A172 (cell line): ENCODE data around the gene ALKAL2. TPM values are rescaled to one million over a fixed set of nuclear protein-coding genes. Genes with fewer than 3 reads are reported as not detected.
A peak's percentile ranks its signal among the peaks of the same experiment; 100 is the strongest.

ENCODE experiments used
- DNase-seq: peaks from one replicate; pipeline ENCODE4 v3.0.0-alpha.2; 2015; ENCODE audit warnings: low spot score
- total RNA-seq: library from RNA; depleted of rRNA; stranded (reverse); fragments of >200 nt; shearing (Covaris generic); gene quantifications from 2 replicates; pipeline ENCODE4 v1.2.3, GENCODE V29; 2014

ALKAL2 gene
- total RNA-seq, 1 experiment from 2014 or later, result not detected

DNA sequence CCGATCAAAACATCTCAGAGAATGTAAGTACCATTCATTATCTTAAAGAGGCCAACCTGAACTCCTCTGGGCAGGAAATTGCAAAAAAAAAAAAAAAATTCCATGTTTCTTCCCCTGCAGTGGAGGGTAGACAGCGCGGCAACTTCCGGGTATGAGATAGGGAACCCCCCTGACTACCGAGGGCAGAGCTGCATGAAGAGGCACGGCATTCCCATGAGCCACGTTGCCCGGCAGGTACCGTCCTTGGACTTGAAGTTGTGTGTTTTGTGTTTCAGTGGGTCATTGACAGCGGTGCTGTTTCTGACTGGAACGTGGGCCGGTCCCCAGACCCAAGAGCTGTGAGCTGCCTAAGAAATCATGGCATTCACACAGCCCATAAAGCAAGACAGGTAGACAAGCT is 16.0 kb downstream of the ALKAL2 start:
- DNase-seq, result no peak

- no peak for DNase-seq
These were observed 17.0 kb downstream of the ALKAL2 start for GRCh38 chr2:270861-271260.

- no peak for DNase-seq
These were observed 18.4 kb downstream of the ALKAL2 start for GRCh38 chr2:269356-270030.

DNA sequence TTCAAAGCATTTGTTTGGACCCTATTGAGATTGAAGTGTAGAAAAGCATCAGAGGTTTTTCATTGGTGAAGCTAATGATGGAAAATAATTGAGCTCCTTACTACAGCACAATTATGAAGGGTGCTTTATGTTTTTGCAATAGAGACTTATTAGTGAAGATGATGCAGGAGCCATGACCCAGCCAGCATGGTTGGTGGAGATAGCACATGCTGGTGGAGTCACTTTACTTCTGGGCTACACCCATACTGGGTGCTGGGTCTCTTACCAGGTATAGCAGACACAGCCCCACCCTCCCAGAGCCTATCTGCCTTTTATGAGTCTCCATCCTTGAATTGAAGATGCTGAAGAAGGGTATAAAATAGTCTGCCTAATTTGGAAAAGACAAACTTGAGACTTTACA is 19.6 kb downstream of the ALKAL2 start:
- no peak for DNase-seq

DNA sequence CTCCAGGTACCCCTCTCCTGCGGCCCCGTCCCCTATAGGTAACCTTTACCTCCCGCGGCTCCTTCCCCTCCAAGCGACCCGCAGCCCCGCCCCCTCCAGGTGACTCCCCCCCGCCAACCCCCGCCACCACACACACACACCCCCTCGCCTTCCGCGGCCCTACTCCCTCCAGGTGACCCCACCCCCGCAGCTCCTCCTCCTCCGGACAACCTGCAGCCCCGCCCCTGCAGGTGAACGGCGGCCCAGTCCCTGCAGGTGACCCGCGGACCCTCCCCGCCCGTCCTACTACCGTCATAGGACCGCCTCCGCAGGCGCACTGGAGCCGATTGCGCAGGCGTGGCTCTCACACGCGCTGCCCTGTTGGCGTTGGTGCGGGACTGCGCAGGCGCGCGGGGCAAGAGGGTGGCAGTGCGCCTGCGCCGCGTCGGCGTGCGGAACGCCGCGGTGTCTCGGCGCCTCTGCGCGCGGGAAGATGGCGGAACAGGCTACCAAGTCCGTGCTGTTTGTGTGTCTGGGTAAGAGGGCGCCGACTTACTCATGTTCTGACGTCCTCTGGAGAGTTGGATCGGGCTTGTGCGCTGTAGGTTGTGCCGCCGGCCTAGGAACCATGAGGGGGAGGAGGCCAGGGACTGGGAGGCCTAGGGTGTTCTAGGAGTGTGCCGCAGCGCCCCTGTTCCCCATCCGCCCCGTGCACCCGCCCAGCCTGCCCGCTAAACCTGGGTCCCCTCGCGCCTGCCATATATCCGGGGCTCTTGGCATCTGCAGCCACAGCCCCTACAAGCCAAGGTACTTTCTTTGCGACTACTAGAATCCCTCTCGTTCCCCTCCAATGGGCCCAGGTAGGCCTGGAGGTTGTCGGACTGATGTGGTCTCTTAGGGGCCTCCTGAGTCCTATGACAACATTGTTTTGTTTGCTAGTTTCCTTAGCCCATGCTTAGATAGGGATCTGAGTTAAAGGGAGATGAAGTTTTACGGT is 23.1 kb downstream of the ALKAL2 start, which contains the start of gene ACP1:
Gene ACP1 (plus strand): TSS at position 455 of the 976 bp plus-strand sequence. CDS start 18 bp downstream, at position 473.
- DNase-seq, result peak; percentile 86

DNA sequence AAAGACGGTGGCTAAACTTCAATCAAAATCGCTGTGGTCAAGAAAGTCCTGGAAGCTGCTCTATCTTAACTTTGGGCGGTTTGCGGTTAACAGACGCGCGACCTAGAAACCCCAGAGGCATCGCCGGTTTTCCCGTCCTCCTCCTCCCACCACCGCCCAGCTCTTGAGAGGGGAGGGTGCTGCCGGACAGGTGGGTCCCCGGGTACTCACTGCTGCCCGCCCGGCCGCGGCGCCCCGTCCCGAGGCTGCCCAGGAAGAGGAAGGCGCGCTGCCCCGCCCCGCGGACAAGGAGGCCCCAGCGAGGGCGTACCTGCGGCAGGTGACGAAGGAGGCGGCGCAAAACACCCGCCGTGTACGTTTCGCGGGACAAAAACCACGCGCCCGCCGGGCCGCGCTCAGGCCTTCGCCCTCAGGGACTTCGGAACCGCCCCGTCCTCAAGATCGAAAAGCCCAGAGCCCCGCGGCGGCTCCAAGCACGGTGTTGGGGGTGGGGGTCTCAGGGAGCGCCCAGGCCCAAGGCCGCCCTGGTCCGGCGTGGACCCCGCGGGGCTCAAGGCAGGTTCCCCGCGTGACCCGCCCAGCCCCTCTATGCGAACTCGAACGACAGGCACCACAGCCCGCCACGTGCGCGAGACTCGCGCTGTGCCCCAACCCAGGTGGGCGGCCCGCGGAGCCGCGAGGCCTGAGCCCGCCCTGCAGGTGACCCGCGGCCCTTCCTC is 24.0 kb downstream of the ALKAL2 start, which contains the start of gene SH3YL1:
Gene SH3YL1 (minus strand): TSS at position 259 of the 719 bp plus-strand sequence. CDS start 48 bp downstream, at position 211.
- no peak for DNase-seq

DNA sequence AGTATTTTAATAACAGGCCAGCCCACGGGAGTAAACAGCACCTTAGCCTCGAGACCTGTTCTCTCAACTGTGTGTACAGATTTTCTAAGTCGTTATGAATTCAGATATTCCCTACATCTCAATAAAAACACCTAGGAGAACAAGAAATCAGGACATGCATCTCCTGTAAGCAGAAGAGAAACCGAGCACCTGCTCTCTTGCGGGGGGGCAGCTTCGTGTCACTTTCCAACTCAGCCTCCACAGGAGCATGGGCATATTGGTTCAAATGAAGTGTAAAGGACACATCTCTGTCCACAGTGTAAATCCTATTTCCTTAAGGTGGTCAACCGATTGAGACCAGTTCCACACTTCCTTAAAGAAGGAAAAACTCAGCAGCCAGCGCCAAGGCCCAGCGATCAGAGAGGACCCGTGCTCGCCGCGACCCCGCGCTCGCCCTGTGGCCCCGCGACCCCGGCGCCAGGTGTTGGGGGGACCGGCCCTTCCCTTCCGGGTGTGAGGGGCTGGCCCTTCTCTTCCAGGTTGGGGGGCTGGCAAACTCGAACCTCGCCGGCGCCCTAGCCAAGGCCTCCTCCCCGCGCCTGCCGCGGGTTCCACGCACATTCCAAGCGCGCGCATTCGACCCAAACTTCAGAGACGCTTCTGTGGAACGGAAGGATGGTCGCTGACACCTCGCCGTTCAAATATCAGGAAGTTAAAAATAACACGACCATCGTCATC is 24.7 kb downstream of the ALKAL2 start:
- DNase-seq, result no peak

DNA sequence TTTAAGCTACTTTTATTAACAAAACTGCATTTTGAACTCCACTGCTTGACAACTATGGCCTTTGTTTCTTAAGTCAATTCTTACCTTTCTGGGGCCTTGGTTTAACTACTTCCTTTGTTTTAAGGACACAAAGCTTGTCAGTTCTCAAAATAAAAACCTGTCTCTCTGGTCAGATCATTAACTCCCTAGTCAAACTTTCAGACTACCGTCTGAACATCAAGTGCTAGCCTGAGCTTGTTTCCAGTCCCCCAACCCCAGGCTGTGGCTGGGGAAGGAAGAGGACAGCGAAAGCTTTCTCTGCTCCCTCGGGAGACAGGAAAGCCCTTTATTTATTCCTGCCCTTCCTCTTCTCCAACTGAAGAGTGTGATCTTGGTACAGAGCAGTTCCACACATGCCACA is 25.8 kb downstream of the ALKAL2 start:
- no peak for DNase-seq

DNA sequence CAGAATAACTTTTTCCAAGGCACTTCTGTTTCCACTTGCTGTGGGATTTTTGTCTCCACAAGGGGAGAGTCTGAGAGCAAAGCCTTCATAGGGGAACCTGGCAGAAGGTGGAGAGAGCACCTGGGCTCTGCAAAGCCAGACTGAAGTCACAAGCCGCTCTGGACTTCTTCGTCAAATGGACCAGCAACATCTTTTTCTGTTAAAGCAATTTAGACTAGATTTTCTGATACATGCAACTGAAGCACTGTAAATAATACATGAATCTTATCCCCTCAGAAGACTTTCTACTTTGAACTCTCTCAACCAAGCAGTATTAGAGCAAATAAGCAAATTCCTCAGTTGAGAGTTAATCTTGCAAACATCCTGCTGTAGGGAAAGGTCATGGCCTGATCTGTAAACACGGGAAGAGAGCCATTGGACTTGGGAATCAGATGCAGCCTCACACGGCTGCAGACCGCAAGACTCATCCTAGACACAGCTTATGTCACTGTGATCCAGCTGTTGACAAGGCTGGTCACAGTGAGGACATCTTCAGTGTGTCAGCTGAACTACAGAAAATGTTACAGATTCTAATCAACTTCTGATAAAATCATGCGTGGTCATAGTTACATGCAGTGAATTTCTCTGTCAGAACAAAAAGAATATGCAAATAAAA is 27.3 kb downstream of the ALKAL2 start:
- DNase-seq, result no peak

DNA sequence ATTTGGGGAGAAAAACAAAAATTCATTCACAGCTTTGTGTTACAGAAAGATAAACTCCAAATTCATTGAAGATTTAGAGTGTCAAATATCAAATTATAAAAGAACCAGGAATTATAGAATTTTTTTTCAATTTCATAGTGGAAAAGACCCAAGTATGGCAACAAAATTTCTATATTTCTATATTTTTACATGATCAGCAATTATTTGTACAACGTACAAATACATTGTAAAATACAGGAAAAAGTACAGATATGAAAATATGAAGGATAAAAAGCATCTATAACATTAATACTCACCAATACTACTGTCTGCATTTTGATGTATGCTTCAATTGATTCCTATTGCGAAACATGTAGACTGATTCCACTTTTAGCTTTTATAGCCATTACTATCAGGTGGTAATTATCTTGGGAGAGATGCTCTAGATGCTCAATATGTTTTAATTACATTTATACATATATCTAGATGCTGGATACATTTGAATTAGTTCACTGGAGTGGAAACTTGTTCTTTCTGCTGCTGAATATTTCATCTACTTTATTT is 28.0 kb downstream of the ALKAL2 start:
- no peak for DNase-seq

GRCh38 chr2:258933-259332 is 29.0 kb downstream of the ALKAL2 start:
- DNase-seq, result no peak

DNA sequence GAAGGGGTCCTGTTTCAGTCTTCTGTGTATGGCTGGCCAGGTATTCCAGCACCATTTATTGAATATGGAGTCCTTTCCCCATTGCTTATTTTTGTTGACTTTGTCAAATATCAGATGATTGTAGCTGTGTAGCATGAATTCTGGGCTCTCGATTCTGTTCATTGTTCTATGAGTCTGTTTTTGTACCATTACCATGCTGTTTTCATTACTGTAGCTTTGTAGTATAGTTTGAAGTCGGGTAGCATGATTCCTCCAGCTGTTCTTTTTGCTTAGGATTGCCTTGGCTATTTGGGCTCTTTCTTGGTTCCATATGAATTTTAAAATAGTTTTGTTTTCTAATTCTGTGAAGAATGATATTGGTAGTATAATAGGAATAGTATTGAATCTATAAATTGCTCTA is 30.0 kb downstream of the ALKAL2 start:
- DNase-seq, result no peak

GRCh38 chr2:257429-257828 is 30.5 kb downstream of the ALKAL2 start:
- no peak for DNase-seq

GRCh38 chr2:256094-256493 is 31.8 kb downstream of the ALKAL2 start:
- no peak for DNase-seq

- no peak for DNase-seq
These were observed 32.7 kb downstream of the ALKAL2 start for GRCh38 chr2:255195-255594.

DNA sequence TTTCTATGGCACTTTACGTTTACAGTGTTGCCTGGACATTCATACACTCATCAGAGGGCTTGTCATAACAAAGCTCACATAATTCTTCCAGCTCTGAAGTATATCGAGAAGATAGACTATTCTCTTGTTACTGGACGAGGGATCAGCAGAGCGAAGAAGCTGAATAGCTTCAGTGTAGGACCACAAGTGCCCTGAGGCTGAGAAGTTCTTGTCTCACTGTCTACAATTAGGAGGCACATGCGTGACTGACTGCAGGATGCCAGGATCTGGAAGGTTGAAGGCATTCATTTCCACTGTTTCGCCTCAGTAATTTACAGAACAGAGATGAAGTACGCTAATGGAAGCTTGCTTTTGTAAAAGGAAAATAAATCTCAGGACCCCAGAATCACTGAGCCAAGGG is 33.6 kb downstream of the ALKAL2 start:
- DNase-seq, result no peak

DNA sequence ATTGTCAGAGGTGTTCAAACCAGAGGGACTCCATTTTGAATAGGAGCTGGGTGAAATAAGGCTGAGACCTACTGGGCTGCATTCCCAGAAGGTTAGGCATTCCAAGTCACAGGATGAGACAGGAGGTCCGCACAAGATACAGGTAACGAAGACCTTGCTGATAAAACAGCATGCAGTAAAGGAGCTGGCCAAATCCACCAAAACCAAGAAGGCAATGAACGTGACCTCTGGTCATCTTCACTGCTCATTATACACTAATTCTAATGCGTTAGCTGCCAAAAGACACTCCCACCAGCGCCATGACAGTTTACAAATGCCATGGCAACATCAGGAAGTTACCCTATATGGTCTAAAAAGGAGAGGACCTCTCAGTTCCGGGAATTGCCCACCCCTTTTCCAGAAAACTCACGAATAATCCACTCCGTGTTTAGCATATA is 34.7 kb downstream of the ALKAL2 start:
- DNase-seq, result no peak

DNA sequence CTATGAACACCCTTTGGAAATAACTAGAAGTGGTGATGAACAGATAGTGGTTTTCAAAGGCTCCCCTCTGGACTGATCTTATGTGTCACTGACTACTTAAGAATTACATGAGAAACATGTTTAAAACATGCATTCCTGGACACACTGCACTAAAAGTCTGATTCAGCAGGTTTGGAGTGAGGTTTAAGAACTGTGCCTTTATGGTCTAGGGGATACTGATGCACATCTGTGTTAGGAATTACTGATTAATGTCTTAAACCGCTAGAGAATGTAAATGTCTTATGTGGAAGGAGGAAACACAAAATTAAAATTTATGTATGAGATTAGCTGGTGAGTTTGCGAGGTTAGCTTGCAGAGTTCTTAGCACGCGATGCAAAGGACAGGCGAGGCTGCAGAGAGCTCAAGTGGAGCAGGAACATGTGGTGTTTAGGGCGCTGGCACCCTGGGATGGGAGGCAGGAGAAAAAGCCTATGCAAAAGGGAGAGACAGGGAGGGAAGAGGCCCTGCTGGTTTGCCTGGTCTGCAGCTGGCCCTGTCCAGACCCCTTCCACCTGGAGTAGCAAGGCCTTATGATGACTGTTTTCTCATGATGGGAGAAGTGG is 35.8 kb downstream of the ALKAL2 start:
- no peak for DNase-seq

DNA sequence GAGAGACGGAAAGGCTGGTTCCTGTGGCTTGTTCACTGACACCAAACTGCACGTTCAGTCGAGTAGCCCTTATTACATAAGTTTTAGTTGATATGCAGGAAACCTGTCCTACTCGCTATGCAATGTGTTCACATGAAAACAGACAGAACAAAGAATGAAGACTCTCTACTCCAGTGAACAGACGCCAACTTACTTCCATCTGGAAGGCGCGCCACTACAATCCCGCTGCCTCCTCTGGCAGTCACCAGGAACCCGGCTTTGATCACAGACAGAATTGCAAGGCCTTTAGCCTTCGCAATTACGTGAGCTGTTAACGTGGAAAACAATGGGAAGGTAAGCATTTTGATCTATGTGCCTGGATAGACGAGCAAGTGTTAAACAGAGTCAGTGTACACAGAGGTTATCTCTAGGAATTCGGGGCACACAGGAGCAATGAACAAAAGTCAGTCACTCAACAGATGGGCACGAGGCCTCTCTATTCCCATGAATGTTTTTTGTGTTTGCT is 38.3 kb downstream of the ALKAL2 start:
- DNase-seq, result no peak

DNA sequence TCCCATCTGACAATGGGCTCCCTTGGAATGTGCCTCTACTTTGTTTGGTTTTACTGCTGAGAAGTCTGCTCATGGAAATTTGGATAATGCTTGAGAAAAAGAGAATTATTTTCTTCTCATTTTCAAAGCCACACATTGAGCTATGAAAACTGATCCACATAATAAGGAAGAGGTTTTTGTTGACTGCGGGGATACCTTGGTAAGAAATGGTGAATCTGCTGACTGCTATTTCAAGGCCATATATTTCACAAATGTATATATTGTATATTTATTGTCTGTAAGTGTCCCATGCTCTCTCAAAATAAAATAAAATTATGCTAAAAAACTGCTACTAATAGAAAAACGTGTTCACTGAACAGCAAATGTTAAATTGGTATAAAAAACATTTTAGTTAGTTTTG is 39.2 kb downstream of the ALKAL2 start:
- no peak for DNase-seq
